Measurements from ENCODE around the gene ARHGAP24.
A peak's percentile ranks its signal among the peaks of the same experiment; 100 is the strongest.
"Not testable (repeated sequence)": the region's sequence is repeated elsewhere in the genome, so short reads cannot be mapped to it uniquely, and the experiment has no call there.

Gene ARHGAP24

DNA sequence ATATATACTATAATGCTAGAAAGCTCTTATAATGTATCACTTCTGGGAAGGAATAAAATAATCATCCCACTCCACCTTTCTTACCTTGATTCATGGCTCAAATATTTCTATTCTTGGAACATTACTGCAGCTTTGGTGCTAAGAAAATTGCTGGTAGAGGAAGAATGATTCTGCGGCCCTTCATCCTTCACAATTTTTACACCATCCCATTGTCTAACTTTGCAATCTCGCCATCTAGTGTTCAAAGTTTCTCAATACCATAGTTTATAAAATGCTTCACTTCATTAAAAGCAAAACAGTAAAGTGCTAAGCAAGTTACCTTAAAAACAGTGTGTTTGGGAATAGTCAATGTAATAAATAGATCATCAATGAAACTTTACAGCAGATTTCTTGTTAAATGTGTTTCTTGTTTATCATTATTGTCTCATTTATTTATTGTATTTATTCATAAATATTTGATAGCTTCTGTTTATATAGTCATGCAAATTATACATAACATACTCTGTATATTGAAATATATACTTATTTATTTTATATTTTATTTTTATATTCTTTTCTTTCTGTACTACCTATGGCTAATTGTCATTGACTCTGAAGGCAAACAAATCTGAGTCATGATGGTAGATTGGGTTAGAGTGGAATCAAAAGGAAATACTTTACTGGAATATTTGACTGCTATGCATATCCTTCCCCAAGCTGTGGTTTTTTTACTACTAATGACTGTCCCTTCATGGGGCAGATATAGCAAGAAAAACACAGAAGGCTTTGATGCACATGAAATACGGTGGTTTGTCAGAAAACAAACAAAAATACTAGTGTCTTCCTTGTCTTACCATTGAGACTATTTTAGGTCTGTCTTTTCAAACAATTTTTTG, 494.2 kb downstream of the ARHGAP24 start:
- DNase-seq, result no peak

- no peak for DNase-seq
Observed at GRCh38 chr4:85970535-85970934, 495.6 kb downstream of the ARHGAP24 start.

DNA sequence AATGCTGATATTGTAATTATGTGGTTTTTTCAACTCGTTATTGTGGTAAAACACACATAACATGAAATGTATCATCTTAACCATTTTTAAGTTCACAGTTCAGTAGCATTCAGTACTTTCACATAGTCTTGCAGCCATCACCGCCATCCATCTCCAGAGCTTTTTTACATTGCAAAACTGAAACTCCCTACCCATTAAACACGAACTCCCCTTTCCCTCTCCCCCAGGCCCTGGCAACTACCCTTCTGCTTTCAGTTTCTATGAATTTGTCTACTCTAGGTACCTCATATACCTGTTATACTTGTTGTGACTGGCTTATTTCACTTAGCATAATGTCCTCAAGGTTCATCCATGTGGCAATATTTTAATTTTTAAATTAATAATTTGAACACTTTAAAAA, 504.3 kb downstream of the ARHGAP24 start:
- DNase-seq, result no peak

DNA sequence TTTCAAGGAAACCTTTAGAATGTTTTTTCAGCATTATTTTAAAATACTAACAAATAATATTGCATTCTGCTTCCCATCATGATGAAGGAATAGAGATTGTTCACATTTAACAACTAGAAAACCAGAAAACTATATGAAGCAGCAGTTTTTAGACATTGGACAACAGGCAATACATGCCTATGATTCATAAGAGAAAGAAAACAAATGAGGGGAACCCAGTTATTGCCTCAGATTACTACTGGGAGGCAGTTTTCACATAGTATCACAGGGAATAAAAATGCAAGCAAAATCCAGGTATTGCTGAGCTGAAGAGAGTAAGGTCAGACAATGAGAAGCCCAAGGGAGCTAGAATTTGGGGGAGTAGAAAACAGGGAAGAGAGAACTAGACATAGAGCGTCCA, 511.3 kb downstream of the ARHGAP24 start:
- DNase-seq, result no peak

GRCh38 chr4:85993641-85994040, 518.7 kb downstream of the ARHGAP24 start:
- no peak for DNase-seq

DNA sequence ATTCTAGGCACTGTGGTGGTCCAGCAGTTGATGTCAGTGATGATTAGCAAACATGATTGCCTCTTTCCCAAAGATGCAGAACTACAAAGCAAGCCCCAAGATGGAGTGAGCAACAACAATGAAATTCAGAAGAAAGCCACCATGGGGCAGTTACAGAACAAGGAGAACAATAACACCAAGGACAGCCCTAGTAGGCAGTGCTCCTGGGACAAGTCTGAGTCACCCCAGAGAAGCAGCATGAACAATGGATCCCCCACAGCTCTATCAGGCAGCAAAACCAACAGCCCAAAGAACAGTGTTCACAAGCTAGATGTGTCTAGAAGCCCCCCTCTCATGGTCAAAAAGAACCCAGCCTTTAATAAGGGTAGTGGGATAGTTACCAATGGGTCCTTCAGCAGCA, 519.6 kb downstream of the ARHGAP24 start:
- DNase-seq, result no peak

- no peak for DNase-seq
Observed at GRCh38 chr4:85995361-85995760, 520.4 kb downstream of the ARHGAP24 start.

GRCh38 chr4:86001591-86001990, 526.6 kb downstream of the ARHGAP24 start:
- no peak for DNase-seq

- DNase-seq, result no peak
Observed at GRCh38 chr4:86004030-86004429, 529.1 kb downstream of the ARHGAP24 start.

DNA sequence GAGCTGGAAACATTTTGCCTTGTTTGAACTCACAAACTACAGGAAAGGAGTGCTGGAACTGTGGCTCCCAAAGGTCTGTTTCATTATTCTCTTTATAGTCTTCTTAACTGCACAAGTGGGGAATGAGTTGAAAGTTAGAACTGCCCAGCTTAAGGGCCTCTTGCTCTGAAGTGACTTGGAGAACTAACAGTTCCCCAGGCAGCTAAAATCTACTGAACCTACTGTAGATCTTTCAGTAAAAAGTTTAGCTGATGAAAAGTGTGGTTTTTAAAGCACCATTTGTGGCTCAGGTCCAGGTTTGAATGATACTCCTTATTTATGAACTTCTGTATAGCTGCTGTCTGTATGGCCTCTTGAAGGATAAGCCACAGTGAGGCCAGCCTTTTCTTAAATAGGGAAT, 531.1 kb downstream of the ARHGAP24 start:
- no peak for DNase-seq

- no peak for DNase-seq
Observed at GRCh38 chr4:86007042-86007441, 532.1 kb downstream of the ARHGAP24 start.

DNA sequence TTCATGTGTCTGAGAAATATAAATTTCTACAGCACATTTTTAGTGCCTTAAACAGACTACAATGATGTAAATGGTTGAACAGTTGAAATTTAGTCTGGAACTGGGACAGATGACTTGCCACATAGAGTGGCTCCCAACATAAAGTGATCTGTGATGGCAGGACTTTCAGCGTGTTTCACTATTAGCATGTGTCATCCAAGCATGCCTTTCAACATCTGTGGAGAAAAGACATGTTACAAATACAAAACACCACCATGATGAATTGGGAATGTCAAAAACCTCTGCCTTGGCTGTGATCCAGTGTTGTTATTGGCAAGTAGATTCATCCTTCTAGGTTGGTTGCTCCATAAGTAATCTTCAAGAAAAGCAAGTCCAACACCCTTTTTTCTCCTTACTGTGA, 536.2 kb downstream of the ARHGAP24 start:
- DNase-seq, result no peak

GRCh38 chr4:86013621-86014020, 538.7 kb downstream of the ARHGAP24 start:
- DNase-seq, result no peak

DNA sequence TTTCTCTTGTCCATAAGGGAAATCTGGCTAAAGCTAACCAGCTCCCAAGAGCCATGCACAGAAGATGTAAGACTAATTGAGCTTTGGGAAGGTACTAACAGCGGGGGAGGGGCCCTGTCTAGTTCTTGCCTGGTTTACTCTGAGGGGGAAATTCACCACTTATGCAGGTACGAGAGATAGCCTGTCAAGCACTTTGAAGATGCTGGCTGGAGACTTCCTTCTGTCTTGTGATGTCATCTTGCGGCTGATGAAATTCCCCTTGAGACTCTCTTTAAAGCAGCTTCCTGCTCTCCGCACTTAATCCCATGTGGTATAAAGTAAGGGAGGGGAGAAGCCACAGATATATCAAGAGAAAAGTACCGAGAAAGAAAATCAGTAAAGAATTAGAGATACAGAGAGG, 539.6 kb downstream of the ARHGAP24 start:
- peak; percentile 68 for DNase-seq

DNA sequence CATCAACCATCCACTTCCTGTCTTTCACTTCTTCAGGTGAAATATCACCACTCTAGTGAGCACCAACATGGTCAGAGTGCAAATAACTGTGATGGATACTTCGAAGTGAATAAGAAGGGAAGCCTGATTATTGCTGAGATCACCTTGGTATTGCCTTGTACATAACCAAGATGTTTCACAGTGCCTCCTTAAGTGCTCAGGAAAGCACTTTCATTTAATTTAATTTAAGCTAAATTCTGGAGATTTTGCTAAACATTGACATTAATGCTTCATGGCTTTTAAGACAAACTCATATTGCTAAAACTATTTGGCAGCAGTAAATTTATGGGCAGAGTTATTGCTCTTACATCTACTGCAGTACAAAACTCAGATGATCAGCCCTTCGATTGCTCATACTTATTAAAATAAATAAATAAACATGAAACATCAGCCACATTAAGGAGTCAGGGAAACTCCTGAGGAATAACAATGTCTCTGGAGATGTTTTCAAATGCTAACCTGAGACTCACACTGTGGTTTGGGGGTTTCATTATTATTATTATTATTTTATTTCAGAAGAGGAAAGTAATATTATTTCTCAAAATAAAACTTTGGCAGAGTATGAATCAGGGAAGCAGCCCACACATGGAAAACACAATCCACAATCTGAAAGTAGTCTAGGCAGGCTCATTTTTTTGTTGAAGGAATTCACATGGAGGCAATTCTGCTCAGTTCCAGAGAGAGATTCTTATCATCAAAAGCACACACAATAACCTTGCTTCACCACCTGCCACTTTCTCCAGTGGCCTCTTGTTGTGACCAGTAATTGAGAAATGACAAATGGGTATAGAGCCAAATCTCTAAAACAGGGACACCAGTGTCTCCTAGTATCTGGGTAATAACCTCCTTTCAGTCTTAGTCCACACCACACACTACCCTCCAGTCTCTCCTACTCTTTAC, 540.7 kb downstream of the ARHGAP24 start:
- DNase-seq, result no peak

DNA sequence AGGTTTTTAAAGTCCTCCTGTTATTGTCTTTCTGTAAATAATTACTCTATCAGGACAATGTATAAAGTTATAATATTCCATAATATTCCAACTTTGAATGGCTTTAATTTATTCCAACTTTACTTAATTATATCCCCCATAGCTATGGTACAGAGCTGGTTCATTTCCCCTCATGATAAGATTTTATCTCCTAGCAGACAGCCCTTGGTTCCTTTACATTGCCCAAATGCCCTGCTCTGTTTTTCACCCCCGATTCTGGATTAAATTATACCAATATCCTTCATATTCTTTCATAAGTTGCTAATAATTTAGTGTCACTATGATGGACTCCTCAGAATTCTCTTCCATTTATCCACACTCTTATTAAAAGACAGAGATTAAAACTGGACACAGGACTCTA, 544.4 kb downstream of the ARHGAP24 start:
- no peak for DNase-seq

DNA sequence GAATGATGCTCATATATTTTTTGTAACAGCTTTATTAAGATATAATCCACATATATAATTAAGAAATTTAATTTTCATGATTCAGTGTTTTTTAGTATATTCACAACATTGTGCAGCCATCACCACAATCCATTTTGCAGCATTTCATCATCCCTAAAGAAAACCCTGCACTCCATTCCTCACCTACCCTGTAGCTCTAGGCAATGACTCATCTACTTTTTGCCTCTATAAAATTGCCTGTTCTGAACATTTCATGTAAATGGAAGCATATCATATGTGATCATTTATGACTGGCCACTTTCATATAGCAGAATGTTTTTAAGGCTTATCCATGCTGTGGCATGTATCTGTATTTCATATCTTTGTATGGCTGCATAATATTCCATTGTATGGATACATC, 545.0 kb downstream of the ARHGAP24 start:
- DNase-seq, result no peak

DNA sequence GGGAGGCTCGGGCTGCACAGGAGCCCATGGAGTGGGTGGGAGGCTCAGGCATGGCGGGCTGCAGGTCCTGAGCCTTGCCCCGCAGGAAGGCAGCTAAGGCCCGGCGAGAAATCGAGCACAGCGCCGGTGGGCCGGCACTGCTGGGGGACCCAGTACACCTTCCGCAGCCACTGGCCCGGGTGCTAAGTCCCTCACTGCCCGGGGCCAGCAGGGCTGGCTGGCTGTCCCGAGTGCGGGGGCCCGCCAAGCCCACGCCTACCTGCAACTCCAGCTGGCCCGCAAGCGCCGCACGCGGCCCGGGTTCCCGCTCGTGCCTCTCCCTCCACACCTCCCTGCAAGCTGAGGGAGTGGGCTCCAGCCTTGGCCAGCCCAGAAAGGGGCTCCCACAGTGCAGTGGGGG, 546.7 kb downstream of the ARHGAP24 start:
- not testable (repeated sequence) for DNase-seq

GRCh38 chr4:86026720-86027119, 551.8 kb downstream of the ARHGAP24 start:
- no peak for DNase-seq

DNA sequence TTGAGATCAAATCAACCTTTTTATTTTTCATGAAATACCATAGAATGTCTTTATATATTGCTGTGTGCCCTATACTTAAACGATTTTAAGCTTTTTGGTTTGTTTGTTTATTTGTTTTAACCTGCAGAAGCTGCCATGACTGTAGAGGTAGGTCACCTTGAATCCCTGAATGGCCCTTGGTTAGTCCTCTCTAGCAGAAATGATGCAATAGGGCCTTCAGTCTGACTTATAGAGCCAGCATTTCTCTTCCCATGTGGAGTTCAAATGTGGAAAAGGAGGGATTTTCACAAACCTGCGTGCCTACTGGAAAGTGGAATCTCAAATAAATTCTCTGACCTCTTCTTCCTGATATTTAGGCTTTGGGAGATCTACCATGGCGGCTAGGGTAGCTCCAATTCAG, 557.0 kb downstream of the ARHGAP24 start:
- no peak for DNase-seq

- DNase-seq, result peak; percentile 55
Observed at GRCh38 chr4:86032476-86033022, 557.6 kb downstream of the ARHGAP24 start.

DNA sequence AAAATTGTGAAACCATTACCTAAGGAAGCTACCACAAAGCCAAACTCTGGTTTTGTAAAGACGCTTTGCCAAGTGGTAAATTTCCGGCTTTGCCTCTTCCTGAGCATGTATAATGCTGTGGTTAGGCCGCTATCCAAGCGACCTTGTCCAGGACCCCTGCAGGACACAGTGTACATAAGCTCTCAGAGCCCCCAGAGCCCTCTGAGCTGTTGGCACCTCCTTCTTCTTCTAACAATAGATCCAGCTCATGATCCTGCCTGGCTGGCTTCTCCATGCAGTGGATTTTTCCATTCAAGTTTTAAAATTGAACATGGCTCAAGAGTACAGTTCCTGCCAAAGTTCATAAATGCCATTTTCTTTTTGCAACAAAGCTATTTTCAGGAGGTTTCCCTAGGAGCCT, 558.2 kb downstream of the ARHGAP24 start:
- DNase-seq, result no peak

- no peak for DNase-seq
Observed at GRCh38 chr4:86034616-86035015, 559.7 kb downstream of the ARHGAP24 start.

DNA sequence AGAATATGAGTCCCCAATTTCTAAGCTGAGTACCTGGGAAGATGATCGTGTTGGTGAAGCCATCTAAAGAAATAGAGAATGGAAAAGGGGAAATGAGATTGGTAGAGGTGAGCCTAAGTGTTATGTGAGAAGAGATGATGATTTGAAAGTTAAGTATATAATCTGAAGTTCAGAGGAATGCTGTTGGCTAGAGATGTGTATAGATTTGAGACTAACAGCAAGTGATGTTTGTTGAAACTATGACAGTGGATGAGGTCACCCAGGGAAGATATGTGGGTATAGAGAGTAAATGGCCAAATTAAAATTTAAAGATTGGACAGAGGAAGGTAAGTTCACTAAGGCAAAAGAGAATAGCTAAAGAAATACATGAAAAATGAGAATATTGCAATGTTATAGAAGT, 560.7 kb downstream of the ARHGAP24 start:
- no peak for DNase-seq

Measured in islet precursor cell (in vitro differentiated cells).